ENCODE data around the gene PIGR. TPM values are rescaled to one million over a fixed set of nuclear protein-coding genes. Genes with fewer than 3 reads are reported as not detected.

The PIGR gene
- total and polyA plus RNA-seq, 2 of the 4 experiments (the other 2 are of a cell fraction), result not detected

GRCh38 chr1:206898915-206899431 is 47.3 kb downstream of the PIGR start:
- Histone ChIP-seq H4K8ac (ENCODE audit: low read depth in 2 of 2, low read length in 2 of 2) (peak overlapping the region; percentile 38 to 69), H3K27me3 (ENCODE audit: control insufficient read depth, insufficient read depth, low read length) (no peaks in the 10 kb centered on the region), H3K27ac (ENCODE audit: insufficient read depth, low read length) (peak overlapping the region; percentile 66), H3K4me2 (ENCODE audit: low read depth, low read length) (0 out of 2 replicates have a peak overlapping the region, but pooled peaks have one; percentile 11), H4K20me1 (ENCODE audit: insufficient read depth, low read length) (no peaks in the 10 kb centered on the region), H3K56ac (ENCODE audit: extremely low read depth, insufficient read depth, low read length) (no peak overlapping the region), H2BK20ac (ENCODE audit: low read depth, low read length) (peak overlapping the region; percentile 95), H3K4me3 (ENCODE audit: insufficient read depth, low read depth, low read length) (no peak overlapping the region), H3K18ac (ENCODE audit: low read depth, low read length) (peak overlapping the region; percentile 31), H2BK15ac (ENCODE audit: low read depth, low read length) (peak overlapping the region; percentile 97; the same call in 2 of the 3 replicates), H3K9ac (ENCODE audit: low read depth, low read length) (no peak overlapping the region), H3K14ac (replicated peaks; ENCODE audit: low read depth, low read length) (peak overlapping the region; percentile 88), H3K4me1 (ENCODE audit: control insufficient read depth, insufficient read depth, low read length) (peaks cover 27% of the 10 kb centered on the region), H4K5ac (ENCODE audit: low read depth, low read length) (peak overlapping the region; percentile 44), H2AFZ (replicated peaks; ENCODE audit: low read length, poor library complexity) (peak overlapping the region; percentile 77), H2AK5ac (ENCODE audit: low read depth, low read length) (peak overlapping the region; percentile 97), H4K91ac (ENCODE audit: insufficient read depth, low read depth, low read length) (peak overlapping the region; percentile 94), H2AK9ac (replicated peaks; ENCODE audit: low read depth, low read length, poor library complexity) (peak overlapping the region; percentile 80), H3K4ac (ENCODE audit: low read depth, low read length) (peak overlapping the region; percentile 96), H3K23ac (ENCODE audit: low read depth, low read length) (peak overlapping the region; percentile 84; the same call in 1 of the 2 replicates), H2BK120ac (ENCODE audit: low read depth, low read length) (peak overlapping the region; percentile 98), H2BK5ac (ENCODE audit: low read depth, low read length, poor library complexity, severe bottlenecking) (peak overlapping the region; percentile 82), H3K9me3 (ENCODE audit: control insufficient read depth, insufficient read depth, low read length) (no peaks in the 10 kb centered on the region), H3K36me3 (ENCODE audit: control insufficient read depth, insufficient read depth, low read length) (no peaks in the 10 kb centered on the region), H3K9me1 (ENCODE audit: insufficient read depth, low read length) (peaks cover 29% of the 10 kb centered on the region), H3K79me1 (ENCODE audit: low read depth in 1 of 2, low read length in 2 of 2) (peaks cover 0 to 23% of the 10 kb centered on the region in 2 experiments; a peak in 1 of 4 replicates)
- dilution Hi-C loops (cut with HindIII; ENCODE audit: low sequenced_read_pairs, unreplicated experiment), result no loop called here
- POLR2A ChIA-PET (ENCODE audit: unreplicated experiment), result no interaction called here
- CTCF ChIA-PET, result interaction anchor here (0.6 kb wide), 1 partner anchor 1566 kb away, joined by 4 read pairs; no protein-coding TSS in a partner anchor
- DNase-seq (no peak), ATAC-seq (ENCODE audit: low read depth) (no peak)
- TF ChIP-seq CTCF (conservative IDR thresholded peaks at IDR 0.05; ENCODE audit: low read depth, low read length), result no peak
- in situ Hi-C loops (cut with MboI; ENCODE audit: low sequenced_read_pairs), result no loop called here
- 90% methylated on average over 2 of the region's 13 CpGs; no CpG with 5 or more reads in 1 of the 2 experiments for WGBS, 2 experiments (ENCODE audit: extremely low coverage in 2 of 2, insufficient read length in 1 of 2)
- intact Hi-C loops (cut with micrococcal nuclease), result no loop called here
- BruUV-seq (replicated peaks), result no TSS peak

Data from IMR-90 (cell line).